Smooth muscle cell of the umbilical artery (primary cell): ENCODE results near the gene MTNR1A. TPM values are rescaled to one million over a fixed set of nuclear protein-coding genes. Genes with fewer than 3 reads are reported as not detected.

Experiments used
- total RNA-seq: library from RNA; depleted of rRNA; stranded (reverse); fragments of >200 nt; gene quantifications from 2 replicates; pipeline ENCODE4 v1.2.3, GENCODE V29; 2014

Gene MTNR1A
- 0.23 TPM in 1 of 2 replicates, not detected in the other for total RNA-seq

DNA sequence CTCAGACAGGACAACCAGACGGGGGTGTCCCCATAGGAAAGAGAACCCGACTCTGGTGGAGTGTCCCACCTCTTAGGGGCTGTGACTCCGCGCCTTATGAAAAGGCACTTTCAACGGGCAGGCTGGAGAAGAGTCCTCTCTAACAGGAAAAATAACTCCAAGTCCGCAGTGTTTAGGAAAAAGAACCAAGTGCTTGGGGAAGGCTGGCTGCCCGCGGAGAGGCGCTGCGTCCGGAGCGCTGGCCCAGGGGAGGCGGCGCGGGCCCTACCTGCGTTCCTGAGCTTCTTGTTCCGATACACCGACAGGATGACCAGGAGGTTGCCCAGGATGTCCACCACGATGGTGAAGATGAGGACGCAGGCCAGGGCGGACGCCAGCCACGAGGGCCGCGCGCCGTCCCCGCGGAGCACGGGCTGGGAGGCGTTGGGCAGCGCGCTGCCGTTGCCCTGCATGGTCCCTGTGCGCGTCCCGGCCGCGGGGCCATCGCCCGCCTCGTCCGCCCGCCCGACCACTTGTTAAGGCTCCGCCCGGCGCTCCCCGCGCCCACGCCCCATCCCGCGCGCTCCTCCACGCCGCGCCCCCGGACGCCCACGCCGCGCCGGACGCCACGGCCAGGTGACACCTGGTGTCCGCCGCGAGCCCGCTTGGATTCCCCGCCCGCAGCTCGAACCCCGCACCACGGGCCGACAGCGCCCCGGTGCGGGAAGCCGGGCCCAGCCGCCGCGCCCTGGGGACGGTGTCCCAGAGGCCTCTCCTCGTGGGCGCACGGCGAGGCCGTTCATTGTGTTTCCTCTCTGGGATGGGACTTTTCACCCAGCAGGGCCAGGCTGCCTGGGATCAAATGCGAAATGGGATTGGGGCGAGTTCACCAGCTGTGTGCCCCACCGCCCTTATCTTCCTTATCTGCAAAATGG, at the start of gene MTNR1A:
MTNR1A (minus strand) TSS at position 654 of the 914 bp plus-strand sequence; CDS start at position 452, 202 bp downstream.

Other genes starting within 250 kb of the MTNR1A start
- gene FAT1, start 168.3 kb upstream of the MTNR1A start, total RNA-seq: 202 and 464 TPM in 2 replicates